ENCODE results near the gene TRIP6. TPM values are rescaled to one million over a fixed set of nuclear protein-coding genes. Genes with fewer than 3 reads are reported as not detected.

TRIP6 gene
- total RNA-seq, 1 experiment from 2014 or later: 75.5 TPM

DNA sequence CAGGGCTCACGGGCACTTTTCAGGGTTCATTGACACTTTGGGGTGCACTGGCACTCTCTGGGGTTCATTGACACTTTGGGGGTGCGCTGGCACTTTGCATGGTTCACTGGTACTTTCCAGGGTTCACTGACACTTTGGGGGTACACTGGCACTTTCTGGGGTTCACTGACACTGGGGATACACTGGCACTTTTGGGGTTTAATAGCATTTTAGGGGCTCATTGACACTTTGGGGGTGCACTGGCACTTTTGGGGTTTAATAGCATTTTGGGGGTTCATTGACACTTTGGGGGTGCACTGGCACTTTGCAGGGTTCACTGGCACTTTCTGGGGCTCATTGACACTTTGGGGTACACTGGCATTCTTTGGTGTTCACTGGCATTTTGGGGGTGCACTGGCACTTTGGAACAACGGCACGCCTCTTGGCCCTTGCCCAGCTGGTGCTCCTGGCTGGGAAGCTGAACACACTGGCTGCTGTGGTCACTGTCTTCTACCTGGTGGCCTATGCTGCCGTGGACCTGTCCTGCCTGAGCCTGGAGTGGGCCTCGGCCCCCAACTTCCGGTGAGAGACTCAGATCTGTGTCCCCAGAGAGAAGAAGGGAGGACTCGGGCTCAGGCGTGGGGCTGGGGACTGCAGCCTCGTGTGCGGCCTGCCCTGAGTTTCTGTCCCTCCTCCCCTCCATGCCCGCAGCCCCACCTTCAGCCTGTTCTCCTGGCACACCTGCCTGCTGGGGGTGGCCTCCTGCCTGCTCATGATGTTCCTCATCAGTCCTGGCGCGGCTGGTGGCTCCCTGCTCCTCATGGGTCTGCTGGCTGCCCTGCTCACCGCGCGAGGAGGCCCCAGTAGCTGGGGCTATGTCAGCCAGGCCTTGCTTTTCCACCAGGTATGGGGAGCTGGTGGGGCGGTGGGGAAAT, 6.2 kb upstream of the TRIP6 start:
- H3K4me3 Mint-ChIP-seq (ENCODE audit: unreplicated experiment): no peak overlapping the region
- Histone ChIP-seq H3K4me3 (ENCODE audit: low read depth, low read length) (no peak overlapping the region), H3K27me3 (replicated peaks; ENCODE audit: control insufficient read depth, insufficient read depth, low read length) (no peaks in the 10 kb centered on the region), H3K36me3 (ENCODE audit: control insufficient read depth, insufficient read depth, low read length) (peaks cover 5% of the 10 kb centered on the region), H3K9me3 (no peaks in the 10 kb centered on the region), H3K4me1 (peaks cover 11% of the 10 kb centered on the region)
- TF ChIP-seq CTCF (IDR thresholded peaks at IDR 0.05; ENCODE audit: insufficient read depth in 1 of 2, low read depth in 1 of 2, low read length in 1 of 2, severe bottlenecking in 1 of 2, unreplicated experiment in 1 of 2): no peak
- intact Hi-C loops (cut with micrococcal nuclease; ENCODE audit: unreplicated experiment): no loop called here
- peaks cover 67% of the 10 kb centered on the region for H3K36me3 Mint-ChIP-seq (ENCODE audit: insufficient read depth, unreplicated experiment)
- BruUV-seq (replicated peaks): no TSS peak
- DNase-seq: no peak
- H3K9me3 Mint-ChIP-seq (ENCODE audit: unreplicated experiment): no peaks in the 10 kb centered on the region
- ChIA-PET CTCF (no interaction called here), POLR2A (no interaction called here)
- H3K27ac Mint-ChIP-seq (ENCODE audit: unreplicated experiment): no peak overlapping the region
- H3K4me1 Mint-ChIP-seq (ENCODE audit: low read depth, unreplicated experiment): peaks cover 17% of the 10 kb centered on the region
- H3K27me3 Mint-ChIP-seq (ENCODE audit: insufficient read depth, unreplicated experiment): no peaks in the 10 kb centered on the region

- H3K27ac Mint-ChIP-seq (ENCODE audit: unreplicated experiment): no peak overlapping the region
- H3K4me1 ChIP-seq: peaks cover 11% of the 10 kb centered on the region
- no peaks in the 10 kb centered on the region for H3K27me3 ChIP-seq (replicated peaks; ENCODE audit: control insufficient read depth, insufficient read depth, low read length)
- H3K9me3 Mint-ChIP-seq (ENCODE audit: unreplicated experiment): no peaks in the 10 kb centered on the region
- H3K4me3 ChIP-seq (ENCODE audit: low read depth, low read length): no peak overlapping the region
- H3K9me3 ChIP-seq: no peaks in the 10 kb centered on the region
- BruUV-seq (replicated peaks): no TSS peak
- CTCF ChIA-PET: interaction anchor here (0.6 kb wide), 2 partner anchors 14 to 72 kb away, joined by 3 read pairs; no protein-coding TSS in a partner anchor
- H3K4me1 Mint-ChIP-seq (ENCODE audit: low read depth, unreplicated experiment): peaks cover 15% of the 10 kb centered on the region
- no peak for DNase-seq
- POLR2A ChIA-PET: interaction anchor here (0.9 kb wide), 1 partner anchor 17 kb away, joined by 7 read pairs; no protein-coding TSS in a partner anchor
- H3K27me3 Mint-ChIP-seq (ENCODE audit: insufficient read depth, unreplicated experiment): no peaks in the 10 kb centered on the region
- H3K4me3 Mint-ChIP-seq (ENCODE audit: unreplicated experiment): no peak overlapping the region
- peaks cover 5% of the 10 kb centered on the region for H3K36me3 ChIP-seq (ENCODE audit: control insufficient read depth, insufficient read depth, low read length)
- TF ChIP-seq CTCF (IDR thresholded peaks at IDR 0.05; ENCODE audit: insufficient read depth in 1 of 2, low read depth in 1 of 2, low read length in 1 of 2, severe bottlenecking in 1 of 2, unreplicated experiment in 1 of 2): no peak
- H3K36me3 Mint-ChIP-seq (ENCODE audit: insufficient read depth, unreplicated experiment): peaks cover 61% of the 10 kb centered on the region
- intact Hi-C loops (cut with micrococcal nuclease; ENCODE audit: unreplicated experiment): no loop called here
Measured at GRCh38 chr7:100861616-100861985, 5.6 kb upstream of the TRIP6 start.

DNA sequence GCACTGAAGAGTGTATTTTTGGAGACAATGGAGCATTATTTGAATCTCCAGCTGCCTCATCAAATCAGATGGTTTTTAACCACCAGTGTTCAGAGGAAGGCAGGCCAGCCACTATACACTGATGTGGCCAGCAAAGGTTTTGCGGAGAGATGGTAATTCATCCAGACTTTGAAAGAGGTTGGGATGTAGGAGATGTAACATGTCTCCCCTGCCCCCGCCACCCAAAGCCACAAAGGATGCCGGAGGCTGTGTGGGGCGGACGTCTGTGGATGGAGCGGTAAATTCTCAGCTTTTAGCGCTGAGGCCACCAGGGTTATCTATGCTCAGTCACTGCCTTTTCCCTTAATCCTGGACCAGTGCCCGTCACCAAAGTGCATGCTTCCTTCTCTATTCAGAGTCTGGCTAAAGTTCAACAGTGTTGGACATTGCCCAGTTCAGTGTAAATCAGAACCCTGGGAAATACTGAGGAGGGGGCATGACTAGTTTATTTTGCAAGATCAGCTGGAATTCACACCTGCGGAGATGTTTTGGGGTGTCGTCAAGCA, 3.7 kb upstream of the TRIP6 start:
- Mint-ChIP-seq H3K36me3 (ENCODE audit: insufficient read depth, unreplicated experiment) (peaks cover 67% of the 10 kb centered on the region), H3K27ac (ENCODE audit: unreplicated experiment) (no peak overlapping the region), H3K4me1 (ENCODE audit: low read depth, unreplicated experiment) (peaks cover 7% of the 10 kb centered on the region), H3K9me3 (ENCODE audit: unreplicated experiment) (no peaks in the 10 kb centered on the region), H3K4me3 (ENCODE audit: unreplicated experiment) (no peak overlapping the region), H3K27me3 (ENCODE audit: insufficient read depth, unreplicated experiment) (no peaks in the 10 kb centered on the region)
- intact Hi-C loops (cut with micrococcal nuclease; ENCODE audit: unreplicated experiment): no loop called here
- no peaks in the 10 kb centered on the region for H3K27me3 ChIP-seq (replicated peaks; ENCODE audit: control insufficient read depth, insufficient read depth, low read length)
- no peak for TF ChIP-seq CTCF (IDR thresholded peaks at IDR 0.05; ENCODE audit: insufficient read depth in 1 of 2, low read depth in 1 of 2, low read length in 1 of 2, severe bottlenecking in 1 of 2, unreplicated experiment in 1 of 2)
- peaks cover 5% of the 10 kb centered on the region for H3K36me3 ChIP-seq (ENCODE audit: control insufficient read depth, insufficient read depth, low read length)
- no peak for DNase-seq
- no peaks in the 10 kb centered on the region for H3K9me3 ChIP-seq
- BruUV-seq (replicated peaks): no TSS peak
- H3K4me3 ChIP-seq (ENCODE audit: low read depth, low read length): no peak overlapping the region
- H3K4me1 ChIP-seq: peaks cover 10% of the 10 kb centered on the region
- CTCF ChIA-PET: no interaction called here
- POLR2A ChIA-PET: no interaction called here
